GM23248 (cell line): ENCODE data around the gene USP36. TPM values are rescaled to one million over a fixed set of nuclear protein-coding genes. Genes with fewer than 3 reads are reported as not detected.

Source experiments
- DNase-seq: peaks from one replicate; pipeline ENCODE4 v3.0.0-alpha.2; 2015
- H2AFZ ChIP-seq: fragments of 200-600 bp; sonication (generic); 2 replicates; pipeline ENCODE4 v1.6.1; 2016; ENCODE audit warnings: antibody characterized with exemption
- H3F3A ChIP-seq: fragments of 200-600 bp; sonication (generic); 2 replicates; pipeline ENCODE4 v1.6.1; 2016; ENCODE audit warnings: mild to moderate bottlenecking, antibody characterized with exemption, mixed run types; ENCODE audit not compliant: insufficient read depth
- H3K27ac ChIP-seq: fragments of 200-600 bp; sonication (generic); 2 replicates; pipeline ENCODE4 v1.5.1; 2016; ENCODE audit warnings: mild to moderate bottlenecking
- H3K27me3 ChIP-seq: fragments of 200-600 bp; sonication (generic); replicated peaks from 2 replicates; pipeline ENCODE4 v1.6.1; 2016; ENCODE audit warnings: mild to moderate bottlenecking; ENCODE audit not compliant: insufficient read depth
- H3K36me3 ChIP-seq: fragments of 200-600 bp; sonication (generic); 2 replicates; pipeline ENCODE4 v1.6.1; 2016; ENCODE audit warnings: low read depth, mild to moderate bottlenecking
- H3K4me1 ChIP-seq: fragments of 200-600 bp; sonication (generic); 2 replicates; pipeline ENCODE4 v1.6.1; 2016; ENCODE audit warnings: mild to moderate bottlenecking; ENCODE audit not compliant: insufficient read depth
- H3K4me2 ChIP-seq: fragments of 200-600 bp; sonication (generic); one replicate; pipeline ENCODE4 v1.6.1; 2016; ENCODE audit warnings: mild to moderate bottlenecking; ENCODE audit not compliant: unreplicated experiment
- H3K4me3 ChIP-seq: fragments of 200-600 bp; sonication (generic); 2 replicates; pipeline ENCODE4 v1.5.1; 2016; ENCODE audit warnings: mild to moderate bottlenecking
- H3K79me2 ChIP-seq: fragments of 200-600 bp; sonication (generic); 2 replicates; pipeline ENCODE4 v1.6.1; 2016; ENCODE audit warnings: mild to moderate bottlenecking; ENCODE audit not compliant: insufficient read depth
- H3K9ac ChIP-seq: fragments of 200-600 bp; sonication (generic); 2 replicates; pipeline ENCODE4 v1.6.1; 2016; ENCODE audit warnings: mild to moderate bottlenecking
- H3K9me2 ChIP-seq: fragments of 200-600 bp; sonication (generic); 2 replicates; pipeline ENCODE4 v1.6.1; 2016; ENCODE audit warnings: mixed run types, mild to moderate bottlenecking, moderate library complexity; ENCODE audit not compliant: insufficient read depth
- H3K9me3 ChIP-seq: fragments of 200-600 bp; sonication (generic); one replicate; pipeline ENCODE4 v1.6.1; 2017; ENCODE audit warnings: low read depth
- H4K20me1 ChIP-seq: fragments of 200-600 bp; sonication (generic); 2 replicates; pipeline ENCODE4 v1.6.0; 2016; ENCODE audit not compliant: insufficient read depth
- EZH2 ChIP-seq: fragments of 200-600 bp; sonication (generic); IDR thresholded peaks from 2 replicates; pipeline ENCODE4 v1.6.1; 2018; ENCODE audit warnings: antibody characterized with exemption, mild to moderate bottlenecking; ENCODE audit not compliant: insufficient read depth, poor library complexity, severe bottlenecking
- EZH2phosphoT487 ChIP-seq: fragments of 200-600 bp; sonication (generic); IDR thresholded peaks from 2 replicates; pipeline ENCODE4 v1.6.1; 2018; ENCODE audit warnings: antibody characterized with exemption, moderate library complexity, mild to moderate bottlenecking, low read depth; ENCODE audit not compliant: insufficient read depth
- WGBS, 2 experiments: methylation state at CpG; one replicate each; pipeline ENCODE4 v1.1.6; 2015 to 2017; ENCODE audit warnings: low lambda C conversion rate in 2 of 2, low coverage in 1 of 2; ENCODE audit errors: missing lambda C conversion rate in 2 of 2; 5-methylcytosine and 5-hydroxymethylcytosine counted together
- in situ Hi-C: fragments of 300-500 bp; cut with MboI; formaldehyde crosslinking; loops from 2 replicates; pipeline ENCODE4 v1.15.0; 2020
- polyA plus RNA-seq: library from polyadenylated mRNA; unstranded; fragments of >200 nt; fragmentation: Nextera tagmentation; extraction: Ambion mirVana; gene quantifications from 2 replicates; pipeline ENCODE4 v1.2.1, GENCODE V29; 2016
- total RNA-seq: library from RNA; depleted of rRNA; stranded (reverse); fragments of >200 nt; shearing (Covaris generic); gene quantifications from 2 replicates; pipeline ENCODE4 v1.2.3, GENCODE V29; 2014

The USP36 gene
- total and polyA plus RNA-seq, 2 experiments from 2014 or later, result 19.9 to 30.2 TPM

GRCh38 chr17:78748730-78749317 is 91.8 kb downstream of the USP36 start:
- DNase-seq, result peak; percentile 86
- peaks cover 95% of the 10 kb centered on the region for H3K79me2 ChIP-seq
- H3K36me3 ChIP-seq, result no peaks in the 10 kb centered on the region
- H3K9me2 ChIP-seq, result no peaks in the 10 kb centered on the region
- peak overlapping the region; percentile 78 for H3K27ac ChIP-seq
- peak overlapping the region; percentile 71 for H3K9ac ChIP-seq
- peaks cover 29% of the 10 kb centered on the region for H3K4me1 ChIP-seq
- peaks cover 26% of the 10 kb centered on the region for H3F3A ChIP-seq
- WGBS, 2 experiments, result 39 to 42% methylated on average over 8 of the region's 8 CpGs
- H4K20me1 ChIP-seq, result no peaks in the 10 kb centered on the region
- H3K4me2 ChIP-seq, result peak overlapping the region; percentile 72
- no peak for TF ChIP-seq EZH2phosphoT487
- peak overlapping the region; percentile 32 for H3K4me3 ChIP-seq
- no peaks in the 10 kb centered on the region for H3K27me3 ChIP-seq
- in situ Hi-C loops, result no loop called here
- peak overlapping the region; percentile 62 for H2AFZ ChIP-seq
- no peaks in the 10 kb centered on the region for H3K9me3 ChIP-seq

- Histone ChIP-seq H3K27me3 (no peaks in the 10 kb centered on the region), H3K4me2 (peak overlapping the region; percentile 72), H3K9me3 (no peaks in the 10 kb centered on the region), H4K20me1 (no peaks in the 10 kb centered on the region), H3K79me2 (peaks cover 95% of the 10 kb centered on the region), H3K27ac (peak overlapping the region; percentile 78), H3K4me1 (peaks cover 29% of the 10 kb centered on the region), H3K9ac (peak overlapping the region; percentile 71), H3K4me3 (peak overlapping the region; percentile 32), H3K9me2 (no peaks in the 10 kb centered on the region), H3K36me3 (no peaks in the 10 kb centered on the region), H2AFZ (peak overlapping the region; percentile 62), H3F3A (peaks cover 26% of the 10 kb centered on the region)
- TF ChIP-seq EZH2phosphoT487 (no peak), EZH2 (no peak)
- DNase-seq, result peak; percentile 31
- WGBS, 2 experiments, result 42 to 47% methylated on average over 6 of the region's 6 CpGs
- in situ Hi-C loops, result no loop called here
Measured at GRCh38 chr17:78748048-78748729, 92.4 kb downstream of the USP36 start.

- no peaks in the 10 kb centered on the region for H3K36me3 ChIP-seq
- peaks cover 26% of the 10 kb centered on the region for H3F3A ChIP-seq
- H3K4me3 ChIP-seq, result peak overlapping the region; percentile 32
- H3K27me3 ChIP-seq, result no peaks in the 10 kb centered on the region
- H3K4me2 ChIP-seq, result peak overlapping the region; percentile 72
- no peaks in the 10 kb centered on the region for H3K9me3 ChIP-seq
- H4K20me1 ChIP-seq, result no peaks in the 10 kb centered on the region
- TF ChIP-seq EZH2phosphoT487 (no peak), EZH2 (no peak)
- H3K79me2 ChIP-seq, result peaks cover 95% of the 10 kb centered on the region
- H3K9me2 ChIP-seq, result no peaks in the 10 kb centered on the region
- in situ Hi-C loops, result no loop called here
- H3K9ac ChIP-seq, result peak overlapping the region; percentile 71
- peaks cover 29% of the 10 kb centered on the region for H3K4me1 ChIP-seq
- WGBS, 2 experiments, result 94 to 99% methylated on average over 2 of the region's 2 CpGs
- peak; percentile 76 for DNase-seq
- H3K27ac ChIP-seq, result peak overlapping the region; percentile 78
- H2AFZ ChIP-seq, result no peak overlapping the region
Measured at GRCh38 chr17:78747488-78747887, 93.1 kb downstream of the USP36 start.

DNA sequence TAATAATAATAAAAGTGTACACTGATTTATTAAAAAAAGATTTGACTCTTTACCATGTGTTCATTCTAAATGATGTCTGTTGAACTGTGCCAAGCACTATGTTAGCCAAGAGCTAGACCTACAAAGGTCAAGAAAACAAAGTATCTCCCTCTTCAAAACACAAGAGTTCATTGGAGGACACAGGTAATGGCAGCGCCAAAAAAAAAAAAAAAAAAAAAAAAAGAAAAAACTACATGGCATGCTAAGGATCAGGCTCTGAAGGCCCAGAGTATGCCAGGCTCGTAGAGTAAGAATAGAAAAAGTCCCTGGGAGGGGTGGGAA is 93.7 kb downstream of the USP36 start:
- Histone ChIP-seq H3K79me2 (peaks cover 95% of the 10 kb centered on the region), H3K4me1 (peaks cover 29% of the 10 kb centered on the region), H3K27ac (peak overlapping the region; percentile 78), H3K9me3 (no peaks in the 10 kb centered on the region), H3K36me3 (no peaks in the 10 kb centered on the region), H3K27me3 (no peaks in the 10 kb centered on the region), H3K4me2 (no peak overlapping the region), H3K9ac (no peak overlapping the region), H2AFZ (no peak overlapping the region), H3K4me3 (no peak overlapping the region), H4K20me1 (no peaks in the 10 kb centered on the region), H3K9me2 (no peaks in the 10 kb centered on the region), H3F3A (peaks cover 26% of the 10 kb centered on the region)
- TF ChIP-seq EZH2, result no peak
- TF ChIP-seq EZH2phosphoT487, result no peak
- DNase-seq, result no peak
- 93 to 96% methylated on average over 2 of the region's 2 CpGs for WGBS, 2 experiments
- in situ Hi-C loops, result no loop called here
